ENCODE measurements around the gene RPP25. TPM values are rescaled to one million over a fixed set of nuclear protein-coding genes. Genes with fewer than 3 reads are reported as not detected.

Gene RPP25
- total and polyA plus RNA-seq, 2 of the 13 experiments (the other 11 are each of a cell fraction or from before 2014, with no cell fraction given), result 0.05 to 0.11 TPM

GRCh38 chr15:74978503-74978902, 21.9 kb upstream of the RPP25 start:
- Histone ChIP-seq H3K9me3 (ENCODE audit: low read length) (no peaks in the 10 kb centered on the region), H3K79me2 (ENCODE audit: insufficient read depth, low read length) (no peaks in the 10 kb centered on the region), H3K27me3 (ENCODE audit: control insufficient read depth in 1 of 2, insufficient read depth in 2 of 2, low read length in 2 of 2) (peaks cover 1 to 19% of the 10 kb centered on the region in 2 experiments; a peak in 2 of 5 replicates), H3K27ac (ENCODE audit: extremely low read length, insufficient read depth, low read length) (no peak overlapping the region), H2AFZ (ENCODE audit: low read length) (no peak overlapping the region), H3K9ac (ENCODE audit: insufficient read depth, low read depth, low read length) (no peak overlapping the region), H3K4me1 (ENCODE audit: insufficient read depth, low read length) (0 out of 2 replicates have a peak, but pooled peaks cover 1% of the 10 kb centered on the region), H3K4me2 (ENCODE audit: low read depth, low read length) (no peak overlapping the region), H3K36me3 (replicated peaks in 1 of 2; ENCODE audit: control insufficient read depth in 1 of 2, insufficient read depth in 2 of 2, low read length in 2 of 2) (no peaks in the 10 kb centered on the region), H3K4me3 (replicated peaks in 1 of 3; ENCODE audit: insufficient read depth in 1 of 3, low read depth in 2 of 3, low read length in 3 of 3) (no peak overlapping the region), H4K20me1 (ENCODE audit: insufficient read depth, low read length) (no peaks in the 10 kb centered on the region)
- ATAC-seq (no peak), DNase-seq (ENCODE audit: low spot score) (no peak), FAIRE-seq (no peak)
- in situ Hi-C loops (cut with HindIII; ENCODE audit: extremely low pct_ligation_motif_present, low pct_unique_long_range_greater_than_20kb) (no loop called here), intact Hi-C loops (cut with micrococcal nuclease; ENCODE audit: unreplicated experiment) (no loop called here)
- POLR2A ChIA-PET, result no interaction called here
- BruUV-seq (replicated peaks), result no TSS peak
- CTCF ChIA-PET (ENCODE audit: low intra/inter-chr PET ratio, low total read pairs), result no interaction called here
- 3% methylated on average over 3 of the region's 3 CpGs for WGBS (ENCODE audit: low lambda C conversion rate)
- no peak for TF ChIP-seq ZNF484 (CRISPR knock-in tag; IDR thresholded peaks at IDR 0.05; ENCODE audit: borderline replicate concordance, low read depth)
- 0 out of 2 replicates have a peak, but pooled peaks have one; percentile 13 for TF ChIP-seq FOSL2 (CRISPR knock-in tag; IDR thresholded peaks at IDR 0.05)

- in situ Hi-C loops (cut with HindIII; ENCODE audit: extremely low pct_ligation_motif_present, low pct_unique_long_range_greater_than_20kb) (no loop called here), intact Hi-C loops (cut with micrococcal nuclease; ENCODE audit: unreplicated experiment) (no loop called here)
- Histone ChIP-seq H3K9ac (ENCODE audit: insufficient read depth, low read depth, low read length) (no peak overlapping the region), H3K79me2 (ENCODE audit: insufficient read depth, low read length) (no peaks in the 10 kb centered on the region), H3K4me2 (ENCODE audit: low read depth, low read length) (no peak overlapping the region), H3K27me3 (ENCODE audit: control insufficient read depth in 1 of 2, insufficient read depth in 2 of 2, low read length in 2 of 2) (peaks cover 1 to 21% of the 10 kb centered on the region in 2 experiments; a peak in 3 of 5 replicates), H4K20me1 (ENCODE audit: insufficient read depth, low read length) (no peaks in the 10 kb centered on the region), H3K36me3 (replicated peaks in 1 of 2; ENCODE audit: control insufficient read depth in 1 of 2, insufficient read depth in 2 of 2, low read length in 2 of 2) (no peaks in the 10 kb centered on the region), H3K9me3 (ENCODE audit: low read length) (no peaks in the 10 kb centered on the region), H3K27ac (ENCODE audit: extremely low read length, insufficient read depth, low read length) (no peak overlapping the region), H3K4me1 (ENCODE audit: insufficient read depth, low read length) (no peaks in the 10 kb centered on the region), H2AFZ (ENCODE audit: low read length) (no peak overlapping the region), H3K4me3 (replicated peaks in 1 of 3; ENCODE audit: insufficient read depth in 1 of 3, low read depth in 2 of 3, low read length in 3 of 3) (no peak overlapping the region)
- FAIRE-seq (no peak), ATAC-seq (no peak), DNase-seq (ENCODE audit: low spot score) (no peak)
- ChIA-PET POLR2A (no interaction called here), CTCF (ENCODE audit: low intra/inter-chr PET ratio, low total read pairs) (no interaction called here)
- BruUV-seq (replicated peaks), result no TSS peak
- WGBS (ENCODE audit: low lambda C conversion rate), result 47% methylated on average over 1 of the region's 1 CpG
- TF ChIP-seq ZNF720 (CRISPR knock-in tag; IDR thresholded peaks at IDR 0.05), result no peak
- TF ChIP-seq ZNF770 (CRISPR knock-in tag; IDR thresholded peaks at IDR 0.05), result no peak
- no peak for TF ChIP-seq ZSCAN20 (CRISPR knock-in tag; IDR thresholded peaks at IDR 0.05; ENCODE audit: borderline replicate concordance)
- TF ChIP-seq ZNF329 (CRISPR knock-in tag; IDR thresholded peaks at IDR 0.05; ENCODE audit: low read depth), result no peak
- no peak for TF ChIP-seq ZNF615 (CRISPR knock-in tag; IDR thresholded peaks at IDR 0.05; ENCODE audit: borderline replicate concordance)
- no peak for TF ChIP-seq ZSCAN22 (CRISPR knock-in tag; IDR thresholded peaks at IDR 0.05)
- TF ChIP-seq ZNF296 (CRISPR knock-in tag; conservative IDR thresholded peaks at IDR 0.05), result no peak
- no peak for TF ChIP-seq TAF1 (CRISPR knock-in tag; IDR thresholded peaks at IDR 0.05)
- no peak for TF ChIP-seq GLMP (CRISPR knock-in tag; IDR thresholded peaks at IDR 0.05; ENCODE audit: borderline replicate concordance)
- no peak for TF ChIP-seq KLF13 (CRISPR knock-in tag; IDR thresholded peaks at IDR 0.05)
- no peak for TF ChIP-seq ZNF343 (CRISPR knock-in tag; IDR thresholded peaks at IDR 0.05)
- TF ChIP-seq MED8 (CRISPR knock-in tag; IDR thresholded peaks at IDR 0.05; ENCODE audit: insufficient replicate concordance), result no peak
- no peak for TF ChIP-seq TGIF2 (CRISPR knock-in tag; IDR thresholded peaks at IDR 0.05)
- TF ChIP-seq ZNF619 (CRISPR knock-in tag; IDR thresholded peaks at IDR 0.05), result no peak
- no peak for TF ChIP-seq ZSCAN12 (CRISPR knock-in tag; IDR thresholded peaks at IDR 0.05)
- TF ChIP-seq HNRNPL (IDR thresholded peaks at IDR 0.05; ENCODE audit: low read depth, low read length), result no peak
- no peak for TF ChIP-seq TCF7 (IDR thresholded peaks at IDR 0.05; ENCODE audit: low read depth)
Observed at GRCh38 chr15:74978077-74978476, 21.5 kb upstream of the RPP25 start.

All from HepG2 (cell line).